HepG2 (cell line): ENCODE results near the gene UBE3B. TPM values are rescaled to one million over a fixed set of nuclear protein-coding genes. Genes with fewer than 3 reads are reported as not detected.

Experiments used
- ADNP ChIP-seq: sonication (generic); formaldehyde crosslinking; IDR thresholded peaks from 2 replicates; pipeline ENCODE4 v1.4.0; 2020; ENCODE audit warnings: missing genetic modification reagents
- ARNT ChIP-seq: fragments of 450-650 bp; IDR thresholded peaks from 2 replicates; pipeline ENCODE4 v1.6.1; 2017
- ATF1 ChIP-seq: IDR thresholded peaks from 2 replicates; pipeline ENCODE4 v1.6.1; 2016; ENCODE audit warnings: mild to moderate bottlenecking, control low read depth
- CREBL2 ChIP-seq: sonication (generic); formaldehyde crosslinking; IDR thresholded peaks from 2 replicates; pipeline ENCODE4 v1.8.1; 2023; ENCODE audit warnings: missing genetic modification reagents, mild to moderate bottlenecking, borderline replicate concordance
- DRAP1 ChIP-seq: IDR thresholded peaks from 2 replicates; pipeline ENCODE4 v1.6.1; 2016; ENCODE audit warnings: missing genetic modification reagents, missing compliant biosample characterization
- EP300 ChIP-seq, 3 experiments: sonication (generic) in 1 of 3; formaldehyde crosslinking in 1 of 3; IDR thresholded peaks; 2 replicates each; pipeline versions ENCODE4 v1.5.1 to v1.6.1; 2011 to 2020; ENCODE audit warnings: low read depth in 2 of 3, low read length in 2 of 3, borderline replicate concordance in 1 of 3, improper control_type of control experiment in 1 of 3, mild to moderate bottlenecking in 1 of 3, missing genetic modification reagents in 1 of 3, moderate library complexity in 1 of 3
- FIP1L1 ChIP-seq: fragments of 200-400 bp; formaldehyde crosslinking; IDR thresholded peaks from 2 replicates; pipeline ENCODE4 v1.6.1; 2018; ENCODE audit warnings: low read depth, mild to moderate bottlenecking, low read length, moderate library complexity, borderline replicate concordance; ENCODE audit not compliant: insufficient read depth
- FOXA3 ChIP-seq: IDR thresholded peaks from 2 replicates; pipeline ENCODE4 v1.6.1; 2016; ENCODE audit warnings: missing genetic modification reagents, missing compliant biosample characterization
- FOXK1 ChIP-seq: sonication (generic); formaldehyde crosslinking; IDR thresholded peaks from 2 replicates; pipeline ENCODE4 v1.4.0; 2020; ENCODE audit warnings: low read depth, missing genetic modification reagents, borderline replicate concordance
- KAT7 ChIP-seq: IDR thresholded peaks from 2 replicates; pipeline ENCODE4 v1.6.1; 2018; ENCODE audit warnings: borderline replicate concordance, missing compliant biosample characterization
- MIER2 ChIP-seq: IDR thresholded peaks from 2 replicates; pipeline ENCODE4 v1.6.1; 2016; ENCODE audit warnings: missing biosample characterization, missing genetic modification reagents
- NCOA5 ChIP-seq: sonication (generic); formaldehyde crosslinking; IDR thresholded peaks from 2 replicates; pipeline ENCODE4 v1.4.0; 2020; ENCODE audit warnings: missing genetic modification reagents
- NFIB ChIP-seq: sonication (generic); formaldehyde crosslinking; IDR thresholded peaks from 2 replicates; pipeline ENCODE4 v1.9.0; 2021; ENCODE audit warnings: missing genetic modification reagents, mild to moderate bottlenecking, borderline replicate concordance
- POLR2AphosphoS5 ChIP-seq: IDR thresholded peaks from 2 replicates; pipeline ENCODE4 v1.6.1; 2012; ENCODE audit warnings: low read depth, low read length
- RORA ChIP-seq: sonication (generic); formaldehyde crosslinking; IDR thresholded peaks from 2 replicates; pipeline ENCODE4 v1.5.0; 2020; ENCODE audit warnings: mild to moderate bottlenecking, missing genetic modification reagents, moderate library complexity
- SMARCE1 ChIP-seq: fragments of 450-650 bp; IDR thresholded peaks from 2 replicates; pipeline ENCODE4 v1.6.1; 2017; ENCODE audit warnings: borderline replicate concordance
- SUZ12 ChIP-seq: fragments of 150-350 bp; IDR thresholded peaks from 2 replicates; pipeline ENCODE4 v1.6.1; 2014; ENCODE audit warnings: low read depth, low read length
- ZBTB20 ChIP-seq: sonication (generic); formaldehyde crosslinking; IDR thresholded peaks from 2 replicates; pipeline ENCODE4 v1.8.1; 2023; ENCODE audit warnings: missing genetic modification reagents, low read depth, mild to moderate bottlenecking, borderline replicate concordance
- ZBTB43 ChIP-seq: sonication (generic); formaldehyde crosslinking; conservative IDR thresholded peaks from 2 replicates; pipeline ENCODE4 v1.4.0; 2020; ENCODE audit warnings: missing genetic modification reagents
- ZNF280B ChIP-seq: sonication (generic); formaldehyde crosslinking; IDR thresholded peaks from 2 replicates; pipeline ENCODE4 v1.5.0; 2020; ENCODE audit warnings: missing genetic modification reagents, mild to moderate bottlenecking, borderline replicate concordance
- ZNF549 ChIP-seq: sonication (generic); formaldehyde crosslinking; IDR thresholded peaks from 2 replicates; pipeline ENCODE4 v1.5.0; 2020; ENCODE audit warnings: missing genetic modification reagents
- ZUFSP ChIP-seq: sonication (generic); formaldehyde crosslinking; IDR thresholded peaks from 2 replicates; pipeline ENCODE4 v1.9.0; 2021; ENCODE audit warnings: missing genetic modification reagents, mild to moderate bottlenecking, borderline replicate concordance
- polyA plus RNA-seq, 8 experiments: library from polyadenylated mRNA; depleted of rRNA in 3 of 8; stranded (reverse) in 7 of 8; unstranded in 1 of 8; fragments of >200 nt; fragmentation: Illumina TruSeq in 4 of 8; extraction: Trizol in 4 of 8; gene quantifications; 2 replicates each; pipeline versions ENCODE4 v1.2.1 to v1.2.3, GENCODE V29; 2011 to 2016; ENCODE audit warnings: low read depth in 4 of 8, missing spikeins in 1 of 8, mixed read lengths in 1 of 8; ENCODE audit not compliant: insufficient read depth in 1 of 8
- total RNA-seq, 5 experiments: library from RNA; depleted of rRNA; stranded (reverse); fragments of >200 nt; fragmentation: Illumina TruSeq; extraction: Trizol; gene quantifications; 2 replicates each; pipeline ENCODE4 v1.2.3, GENCODE V29; 2016; ENCODE audit warnings: low read depth in 1 of 5

The UBE3B gene
- total and polyA plus RNA-seq, 2 of the 13 experiments (the other 11 are each of a cell fraction or from before 2014, with no cell fraction given), result 22.7 to 25.3 TPM

- TF ChIP-seq RORA (CRISPR knock-in tag) (0 out of 2 replicates have a peak, but pooled peaks have one; percentile 57), POLR2AphosphoS5 (peak; percentile 73), DRAP1 (CRISPR knock-in tag) (peak; percentile 25; the same call in 1 of the 2 replicates), SUZ12 (no peak), SMARCE1 (no peak), KAT7 (CRISPR knock-in tag) (0 out of 2 replicates have a peak, but pooled peaks have one; percentile 20), CREBL2 (CRISPR knock-in tag) (0 out of 2 replicates have a peak, but pooled peaks have one; percentile 39), ADNP (no peak), EP300 (IDR thresholded peaks at IDR 0.05; ENCODE audit: low read depth in 2 of 2, low read length in 2 of 2) (no peak), EP300 (CRISPR knock-in tag; IDR thresholded peaks at IDR 0.05; ENCODE audit: borderline replicate concordance) (no peak), FOXA3 (CRISPR knock-in tag) (peak; percentile 15; the same call in 1 of the 2 replicates), MIER2 (no peak), ZBTB20 (CRISPR knock-in tag) (no peak), FOXK1 (CRISPR knock-in tag) (peak; percentile 50; the same call in 1 of the 2 replicates), FIP1L1 (no peak; the same call in 1 of the 2 replicates), ARNT (no peak), NFIB (CRISPR knock-in tag) (no peak), ZNF549 (no peak), ZUFSP (CRISPR knock-in tag) (no peak), ATF1 (CRISPR knock-in tag) (peak; percentile 74), ZNF280B (CRISPR knock-in tag) (no peak), NCOA5 (no peak), ZBTB43 (CRISPR knock-in tag) (no peak; the same call in 1 of the 2 replicates)
Observed at GRCh38 chr12:109477185-109477962, at the start of gene UBE3B, which contains the start of gene KCTD10 (continued).
